GM12878 (cell line): ENCODE data around the gene STOML2. TPM values are rescaled to one million over a fixed set of nuclear protein-coding genes. Genes with fewer than 3 reads are reported as not detected.
A peak's percentile ranks its signal among the peaks of the same experiment; 100 is the strongest.

Experiments used
- ATAC-seq: fragments of 200-7000 bp; cut with Tn5 transposase; 3 replicates; pipeline ENCODE4 v1.9.1; 2020; ENCODE audit warnings: mild to moderate bottlenecking, moderate library complexity
- BruUV-seq: library from RNA; stranded (reverse); fragments of 400-500 nt; replicated peaks from 2 replicates; lab custom pipeline; 2021; lab: Mats Ljungman, UMichigan
- CTCF ChIA-PET: fragments of 300-600 bp; sonication (Branson Sonifier 250); formaldehyde crosslinking; extraction: SDS; loops from one replicate; lab custom pipeline; 2021; ENCODE audit warnings: inconsistent platforms; lab: Yijun Ruan, JAX
- POLR2A ChIA-PET: fragments of 350-600 bp; formaldehyde crosslinking; extraction: SDS; loops from one replicate; lab custom pipeline; 2021; ENCODE audit warnings: inconsistent platforms; lab: Charles Lee
- RAD21 ChIA-PET: fragments of 300-600 bp; sonication (Branson Sonifier 250); formaldehyde crosslinking; loops from one replicate; lab custom pipeline; 2023; ENCODE audit warnings: antibody characterized with exemption; ENCODE audit not compliant: unreplicated experiment; lab: Charles Lee
- SMC1A ChIA-PET: fragments of 300-600 bp; sonication (Branson Sonifier 250); formaldehyde crosslinking; loops from one replicate; lab custom pipeline; 2023; ENCODE audit not compliant: unreplicated experiment, uncharacterized antibody; lab: Charles Lee
- DNase-seq: peaks from one replicate; pipeline ENCODE4 v3.0.0-alpha.2; 2011; ENCODE audit warnings: low read depth, low spot score
- FAIRE-seq: peaks from 3 replicates; lab custom pipeline; 2011; peaks lifted over from hg19 to GRCh38; lab: Jason Lieb, UNC
- H2AFZ ChIP-seq: 2 replicates; pipeline ENCODE4 v1.6.0; 2011; ENCODE audit warnings: low read depth, low read length, control low read depth; ENCODE audit not compliant: control insufficient read depth
- H3K27ac ChIP-seq: 2 replicates; pipeline ENCODE4 v1.5.1; 2011; ENCODE audit warnings: control low read depth; ENCODE audit not compliant: control insufficient read depth, insufficient read depth
- H3K27me3 ChIP-seq, 2 experiments: replicated peaks in 1 of 2; 2 replicates each; pipeline versions ENCODE4 v1.6.0 to v1.6.1; 2011; ENCODE audit warnings: low read length in 1 of 2; ENCODE audit not compliant: control insufficient read depth in 2 of 2, insufficient read depth in 2 of 2
- H3K36me3 ChIP-seq, 2 experiments: 2 replicates each; pipeline ENCODE4 v1.5.1; 2011; ENCODE audit warnings: low read length in 1 of 2; ENCODE audit not compliant: control insufficient read depth in 2 of 2, insufficient read depth in 2 of 2
- H3K4me1 ChIP-seq: 2 replicates; pipeline ENCODE4 v1.6.1; 2011; ENCODE audit warnings: mild to moderate bottlenecking, low read length, moderate library complexity, mixed read lengths; ENCODE audit not compliant: control insufficient read depth, insufficient read depth
- H3K4me2 ChIP-seq: 2 replicates; pipeline ENCODE4 v1.6.0; 2011; ENCODE audit warnings: control low read depth; ENCODE audit not compliant: control insufficient read depth, insufficient read depth
- H3K4me3 ChIP-seq: fragments of 200-600 bp; sonication (generic); 2 replicates; pipeline ENCODE4 v1.5.1; 2016
- H3K79me2 ChIP-seq: 2 replicates; pipeline ENCODE4 v1.6.0; 2011; ENCODE audit warnings: low read length; ENCODE audit not compliant: control insufficient read depth, insufficient read depth
- H3K9ac ChIP-seq: 2 replicates; pipeline ENCODE4 v1.8.0; 2011; ENCODE audit warnings: low read length, control low read depth, mixed read lengths; ENCODE audit not compliant: control insufficient read depth, insufficient read depth
- H3K9me3 ChIP-seq: replicated peaks from 3 replicates; pipeline ENCODE4 v1.5.1; 2011; ENCODE audit warnings: mild to moderate bottlenecking, low read length; ENCODE audit not compliant: control insufficient read depth, insufficient read depth
- H4K20me1 ChIP-seq: 2 replicates; pipeline ENCODE4 v1.6.0; 2011; ENCODE audit not compliant: control insufficient read depth, insufficient read depth
- CREB1 ChIP-seq: IDR thresholded peaks from 2 replicates; pipeline ENCODE4 v1.6.1; 2012; ENCODE audit warnings: low read depth, mild to moderate bottlenecking, inconsistent platforms
- IKZF1 ChIP-seq: fragments of 450-650 bp; conservative IDR thresholded peaks from 2 replicates; pipeline ENCODE4 v1.6.1; 2017; ENCODE audit warnings: antibody characterized with exemption, mild to moderate bottlenecking
- PML ChIP-seq: IDR thresholded peaks from 2 replicates; pipeline ENCODE4 v1.6.1; 2012; ENCODE audit warnings: low read length, inconsistent platforms
- POLR2A ChIP-seq: IDR thresholded peaks from 2 replicates; pipeline ENCODE4 v1.6.1; 2011; ENCODE audit warnings: low read depth, mild to moderate bottlenecking, low read length
- RB1 ChIP-seq: fragments of 450-650 bp; formaldehyde crosslinking; IDR thresholded peaks from 2 replicates; pipeline ENCODE4 v1.6.1; 2017; ENCODE audit warnings: mild to moderate bottlenecking, borderline replicate concordance
- RCOR1 ChIP-seq: conservative IDR thresholded peaks from 2 replicates; pipeline ENCODE4 v1.6.1; 2012; ENCODE audit warnings: low read depth, low read length, improper control_type of control experiment
- TAF1 ChIP-seq: IDR thresholded peaks from 2 replicates; pipeline ENCODE4 v1.6.1; 2011; ENCODE audit warnings: mild to moderate bottlenecking, low read depth, low read length, borderline replicate concordance
- WGBS: methylation state at CpG from one replicate; pipeline ENCODE4 v1.1.6; 2016; ENCODE audit warnings: low lambda C conversion rate; ENCODE audit not compliant: insufficient replicate concordance, insufficient coverage; ENCODE audit errors: missing lambda C conversion rate; 5-methylcytosine and 5-hydroxymethylcytosine counted together
- in situ Hi-C: fragments of 300-500 bp; cut with MboI; formaldehyde crosslinking; loops from 9 replicates; pipeline ENCODE4 v1.14.3; 2018; ENCODE audit warnings: mixed read lengths
- intact Hi-C: fragments of 100-400 bp; cut with micrococcal nuclease; formaldehyde crosslinking; loops from one replicate; pipeline ENCODE4 v1.14.2; 2022; ENCODE audit not compliant: unreplicated experiment
- polyA plus RNA-seq, 11 experiments: library from polyadenylated mRNA; depleted of rRNA in 4 of 11; unstranded in 6 of 11; stranded (reverse) in 5 of 11; fragments of >200 nt; fragmentation: Nextera tagmentation in 4 of 11; fragmentation: Illumina TruSeq in 1 of 11; extraction: Ambion mirVana in 4 of 11; extraction: Trizol in 1 of 11; gene quantifications; 1 replicate in 1 of 11; 2 replicates in 10 of 11; pipeline versions ENCODE4 v1.2.1 to v1.2.3, GENCODE V29; 2011 to 2016; ENCODE audit warnings: inconsistent platforms in 2 of 11, missing spikeins in 2 of 11, low read depth in 1 of 11
- total RNA-seq, 4 experiments: library from RNA; depleted of rRNA in 3 of 4; stranded (reverse); fragments of >200 nt in 3 of 4; fragmentation: Illumina TruSeq in 1 of 4; extraction: Trizol in 1 of 4; gene quantifications; 2 replicates each; pipeline versions ENCODE4 v1.2.1 to v1.2.3, GENCODE V29; 2013 to 2021
- TF ChIP-seq, protein P1 (sequence below): fragments of 450-650 bp; IDR thresholded peaks from 2 replicates; pipeline ENCODE4 v1.6.1; 2017; ENCODE audit warnings: antibody characterized with exemption, mild to moderate bottlenecking, moderate library complexity
- TF ChIP-seq, protein P2 (sequence below): fragments of 450-650 bp; IDR thresholded peaks from 2 replicates; pipeline ENCODE4 v1.6.1; 2017; ENCODE audit warnings: mild to moderate bottlenecking
- TF ChIP-seq, protein P3 (sequence below): fragments of 150-350 bp; IDR thresholded peaks from 2 replicates; pipeline ENCODE4 v1.6.1; 2016; ENCODE audit warnings: low read depth, low read length
- TF ChIP-seq, protein P4 (sequence below): IDR thresholded peaks from 2 replicates; pipeline ENCODE4 v1.6.1; 2011; ENCODE audit warnings: mild to moderate bottlenecking, low read depth, low read length, moderate library complexity; ENCODE audit not compliant: insufficient replicate concordance

STOML2 gene
- total and polyA plus RNA-seq, 10 of the 15 experiments (the other 5 are each of a cell fraction or from before 2014, with no cell fraction given) = 112 to 284 (median 207) TPM

DNA sequence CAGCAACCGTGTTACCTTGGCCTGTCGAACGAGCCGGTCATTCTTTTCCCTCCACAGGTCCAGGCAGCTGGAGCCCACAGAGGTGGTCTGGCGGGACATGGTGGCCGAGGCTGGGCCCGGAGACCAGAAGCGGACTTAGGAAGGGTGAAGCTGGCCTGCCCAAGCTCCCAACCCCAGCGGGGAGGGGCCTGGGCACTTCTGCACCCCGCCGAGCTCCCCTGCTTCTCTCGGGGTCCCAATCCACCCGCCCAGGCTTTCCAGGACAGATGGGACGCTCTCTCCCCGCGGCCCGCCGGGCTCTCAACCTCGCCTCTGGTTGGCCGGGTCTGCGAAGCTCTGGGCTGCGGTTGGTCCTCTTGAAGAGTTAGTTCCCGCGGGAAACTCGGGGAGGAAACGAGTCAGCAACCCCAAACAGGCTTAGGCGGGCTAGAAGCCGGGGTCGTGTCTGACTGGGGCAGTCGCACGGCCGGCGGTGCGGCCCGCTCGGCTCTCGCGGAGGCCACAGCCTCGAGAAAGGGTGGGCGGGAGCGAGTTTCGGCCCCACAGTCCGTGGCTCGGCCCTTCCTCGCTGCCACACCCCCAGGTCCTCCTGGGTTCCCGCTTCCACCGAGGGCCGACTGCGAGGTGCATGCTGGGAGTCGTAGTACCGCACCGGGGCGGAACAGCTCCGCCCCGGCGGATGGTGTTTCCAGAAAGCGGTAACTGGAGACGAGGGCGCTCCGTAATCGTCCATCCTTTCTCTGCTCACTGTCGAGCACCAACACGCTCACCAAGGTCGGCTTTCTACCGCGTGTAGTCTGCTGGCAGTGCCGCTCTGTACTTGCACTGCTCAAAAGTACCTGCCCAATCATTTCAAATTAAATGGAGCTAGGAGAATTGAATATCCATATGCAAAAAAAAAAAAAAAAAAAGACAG is 23.2 kb downstream of the STOML2 start, which contains the start of gene FANCG:
Gene FANCG, minus strand, starts transcription at position 517 of the 916 bp plus-strand sequence. Its CDS starts 418 bp downstream, at position 99.
- peak; percentile 95 for ATAC-seq
- ChIA-PET CTCF (interaction anchor here (0.7 to 5.0 kb wide), 11 partner anchors 8 to 585 kb away, joined by 3 to 44 read pairs (median 5); partner anchors contain the start of genes PIGO and STOML2), SMC1A (interaction anchor here (1.0 to 3.4 kb wide), 10 partner anchors 8 to 180 kb away, joined by 3 to 19 read pairs (median 4); partner anchors contain the start of genes PIGO and VCP), RAD21 (interaction anchor here (0.6 to 2.0 kb wide), 9 partner anchors 8 to 655 kb away, joined by 3 to 9 read pairs (median 6); partner anchors contain the start of gene ATOSB), POLR2A (interaction anchor here (0.9 to 3.8 kb wide), 9 partner anchors 8 to 90 kb away, joined by 3 to 35 read pairs (median 5); partner anchors contain the start of genes DNAJB5, PIGO, STOML2 and VCP)
- Histone ChIP-seq H3K4me3 (peak within 1 kb of the TSS; percentile 90), H3K4me2 (peak within 1 kb of the TSS; percentile 97), H3K9me3 (no peaks in the 10 kb centered on the region), H3K36me3 (peaks cover 0 to 5% of the 10 kb centered on the region in 2 experiments; a peak in 3 of 4 replicates), H3K27me3 (no peaks in the 10 kb centered on the region), H4K20me1 (no peaks in the 10 kb centered on the region), H2AFZ (peak within 1 kb of the TSS; percentile 89), H3K79me2 (peaks cover 19% of the 10 kb centered on the region), H3K9ac (peak within 1 kb of the TSS; percentile 95), H3K4me1 (peaks cover 6% of the 10 kb centered on the region; the same call in 1 of the 2 replicates), H3K27ac (peak within 1 kb of the TSS; percentile 88)
- FAIRE-seq = peak; percentile 80
- in situ Hi-C loops = no loop called here
- intact Hi-C loops = loop anchor here (1.0 to 10.0 kb wide), 3 partner anchors 17 to 645 kb away; partner anchors contain the start of genes PIGO and STOML2
- peak; percentile 79 for DNase-seq
- no TSS peak for BruUV-seq
- under 1% methylated on average over 51 of the region's 67 CpGs for WGBS
- TF ChIP-seq POLR2A (peak; percentile 92), PML (peak; percentile 54; the same call in 1 of the 2 replicates), TAF1 (peak; percentile 55), RCOR1 (no peak), IKZF1 (peak; percentile 84), RB1 (peak; percentile 93; the same call in 1 of the 2 replicates), CREB1 (no peak)
- TF ChIP-seq, protein P1, sequence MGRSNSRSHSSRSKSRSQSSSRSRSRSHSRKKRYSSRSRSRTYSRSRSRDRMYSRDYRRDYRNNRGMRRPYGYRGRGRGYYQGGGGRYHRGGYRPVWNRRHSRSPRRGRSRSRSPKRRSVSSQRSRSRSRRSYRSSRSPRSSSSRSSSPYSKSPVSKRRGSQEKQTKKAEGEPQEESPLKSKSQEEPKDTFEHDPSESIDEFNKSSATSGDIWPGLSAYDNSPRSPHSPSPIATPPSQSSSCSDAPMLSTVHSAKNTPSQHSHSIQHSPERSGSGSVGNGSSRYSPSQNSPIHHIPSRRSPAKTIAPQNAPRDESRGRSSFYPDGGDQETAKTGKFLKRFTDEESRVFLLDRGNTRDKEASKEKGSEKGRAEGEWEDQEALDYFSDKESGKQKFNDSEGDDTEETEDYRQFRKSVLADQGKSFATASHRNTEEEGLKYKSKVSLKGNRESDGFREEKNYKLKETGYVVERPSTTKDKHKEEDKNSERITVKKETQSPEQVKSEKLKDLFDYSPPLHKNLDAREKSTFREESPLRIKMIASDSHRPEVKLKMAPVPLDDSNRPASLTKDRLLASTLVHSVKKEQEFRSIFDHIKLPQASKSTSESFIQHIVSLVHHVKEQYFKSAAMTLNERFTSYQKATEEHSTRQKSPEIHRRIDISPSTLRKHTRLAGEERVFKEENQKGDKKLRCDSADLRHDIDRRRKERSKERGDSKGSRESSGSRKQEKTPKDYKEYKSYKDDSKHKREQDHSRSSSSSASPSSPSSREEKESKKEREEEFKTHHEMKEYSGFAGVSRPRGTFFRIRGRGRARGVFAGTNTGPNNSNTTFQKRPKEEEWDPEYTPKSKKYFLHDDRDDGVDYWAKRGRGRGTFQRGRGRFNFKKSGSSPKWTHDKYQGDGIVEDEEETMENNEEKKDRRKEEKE = no peak
- TF ChIP-seq, protein P2, sequence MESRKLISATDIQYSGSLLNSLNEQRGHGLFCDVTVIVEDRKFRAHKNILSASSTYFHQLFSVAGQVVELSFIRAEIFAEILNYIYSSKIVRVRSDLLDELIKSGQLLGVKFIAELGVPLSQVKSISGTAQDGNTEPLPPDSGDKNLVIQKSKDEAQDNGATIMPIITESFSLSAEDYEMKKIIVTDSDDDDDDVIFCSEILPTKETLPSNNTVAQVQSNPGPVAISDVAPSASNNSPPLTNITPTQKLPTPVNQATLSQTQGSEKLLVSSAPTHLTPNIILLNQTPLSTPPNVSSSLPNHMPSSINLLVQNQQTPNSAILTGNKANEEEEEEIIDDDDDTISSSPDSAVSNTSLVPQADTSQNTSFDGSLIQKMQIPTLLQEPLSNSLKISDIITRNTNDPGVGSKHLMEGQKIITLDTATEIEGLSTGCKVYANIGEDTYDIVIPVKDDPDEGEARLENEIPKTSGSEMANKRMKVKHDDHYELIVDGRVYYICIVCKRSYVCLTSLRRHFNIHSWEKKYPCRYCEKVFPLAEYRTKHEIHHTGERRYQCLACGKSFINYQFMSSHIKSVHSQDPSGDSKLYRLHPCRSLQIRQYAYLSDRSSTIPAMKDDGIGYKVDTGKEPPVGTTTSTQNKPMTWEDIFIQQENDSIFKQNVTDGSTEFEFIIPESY = no peak
- TF ChIP-seq, protein P3, sequence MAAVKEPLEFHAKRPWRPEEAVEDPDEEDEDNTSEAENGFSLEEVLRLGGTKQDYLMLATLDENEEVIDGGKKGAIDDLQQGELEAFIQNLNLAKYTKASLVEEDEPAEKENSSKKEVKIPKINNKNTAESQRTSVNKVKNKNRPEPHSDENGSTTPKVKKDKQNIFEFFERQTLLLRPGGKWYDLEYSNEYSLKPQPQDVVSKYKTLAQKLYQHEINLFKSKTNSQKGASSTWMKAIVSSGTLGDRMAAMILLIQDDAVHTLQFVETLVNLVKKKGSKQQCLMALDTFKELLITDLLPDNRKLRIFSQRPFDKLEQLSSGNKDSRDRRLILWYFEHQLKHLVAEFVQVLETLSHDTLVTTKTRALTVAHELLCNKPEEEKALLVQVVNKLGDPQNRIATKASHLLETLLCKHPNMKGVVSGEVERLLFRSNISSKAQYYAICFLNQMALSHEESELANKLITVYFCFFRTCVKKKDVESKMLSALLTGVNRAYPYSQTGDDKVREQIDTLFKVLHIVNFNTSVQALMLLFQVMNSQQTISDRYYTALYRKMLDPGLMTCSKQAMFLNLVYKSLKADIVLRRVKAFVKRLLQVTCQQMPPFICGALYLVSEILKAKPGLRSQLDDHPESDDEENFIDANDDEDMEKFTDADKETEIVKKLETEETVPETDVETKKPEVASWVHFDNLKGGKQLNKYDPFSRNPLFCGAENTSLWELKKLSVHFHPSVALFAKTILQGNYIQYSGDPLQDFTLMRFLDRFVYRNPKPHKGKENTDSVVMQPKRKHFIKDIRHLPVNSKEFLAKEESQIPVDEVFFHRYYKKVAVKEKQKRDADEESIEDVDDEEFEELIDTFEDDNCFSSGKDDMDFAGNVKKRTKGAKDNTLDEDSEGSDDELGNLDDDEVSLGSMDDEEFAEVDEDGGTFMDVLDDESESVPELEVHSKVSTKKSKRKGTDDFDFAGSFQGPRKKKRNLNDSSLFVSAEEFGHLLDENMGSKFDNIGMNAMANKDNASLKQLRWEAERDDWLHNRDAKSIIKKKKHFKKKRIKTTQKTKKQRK = no peak
- TF ChIP-seq, protein P4, sequence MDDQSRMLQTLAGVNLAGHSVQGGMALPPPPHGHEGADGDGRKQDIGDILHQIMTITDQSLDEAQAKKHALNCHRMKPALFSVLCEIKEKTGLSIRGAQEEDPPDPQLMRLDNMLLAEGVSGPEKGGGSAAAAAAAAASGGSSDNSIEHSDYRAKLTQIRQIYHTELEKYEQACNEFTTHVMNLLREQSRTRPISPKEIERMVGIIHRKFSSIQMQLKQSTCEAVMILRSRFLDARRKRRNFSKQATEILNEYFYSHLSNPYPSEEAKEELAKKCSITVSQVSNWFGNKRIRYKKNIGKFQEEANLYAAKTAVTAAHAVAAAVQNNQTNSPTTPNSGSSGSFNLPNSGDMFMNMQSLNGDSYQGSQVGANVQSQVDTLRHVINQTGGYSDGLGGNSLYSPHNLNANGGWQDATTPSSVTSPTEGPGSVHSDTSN = no peak
